ENCODE data around the gene AOC1. TPM values are rescaled to one million over a fixed set of nuclear protein-coding genes. Genes with fewer than 3 reads are reported as not detected.

Gene AOC1
- total and polyA plus RNA-seq, 2 experiments from 2014 or later = 0.06 TPM; not detected in 1

GRCh38 chr7:150901160-150902035 lies 49.1 kb downstream of the AOC1 start:
- Histone ChIP-seq H3K36me3 (no peaks in the 10 kb centered on the region), H3K4me1 (ENCODE audit: low read depth) (peaks cover 7% of the 10 kb centered on the region), H3K4me3 (no peak overlapping the region), H3K27me3 (peaks cover 5% of the 10 kb centered on the region), H3K9me3 (ENCODE audit: low read depth) (no peaks in the 10 kb centered on the region), H3K27ac (no peak overlapping the region)
- no peak for DNase-seq (ENCODE audit: low read depth in 1 of 2, low spot score in 1 of 2)
- no peak for TF ChIP-seq CTCF (IDR thresholded peaks at IDR 0.05; ENCODE audit: low read depth, low read length)

GRCh38 chr7:150902078-150903033 lies 50.0 kb downstream of the AOC1 start:
- H3K27me3 ChIP-seq = no peaks in the 10 kb centered on the region
- H3K36me3 ChIP-seq = no peaks in the 10 kb centered on the region
- peaks cover 7% of the 10 kb centered on the region for H3K4me1 ChIP-seq (ENCODE audit: low read depth)
- no peaks in the 10 kb centered on the region for H3K9me3 ChIP-seq (ENCODE audit: low read depth)
- no peak for TF ChIP-seq CTCF (IDR thresholded peaks at IDR 0.05; ENCODE audit: low read depth, low read length)
- no peak overlapping the region for H3K4me3 ChIP-seq
- no peak for DNase-seq (ENCODE audit: low read depth in 1 of 2, low spot score in 1 of 2)
- no peak overlapping the region for H3K27ac ChIP-seq

- Histone ChIP-seq H3K36me3 (no peaks in the 10 kb centered on the region), H3K9me3 (ENCODE audit: low read depth) (no peaks in the 10 kb centered on the region), H3K27ac (no peak overlapping the region), H3K4me1 (ENCODE audit: low read depth) (peaks cover 7% of the 10 kb centered on the region), H3K27me3 (no peaks in the 10 kb centered on the region), H3K4me3 (no peak overlapping the region)
- no peak for TF ChIP-seq CTCF (IDR thresholded peaks at IDR 0.05; ENCODE audit: low read depth, low read length)
- no peak for DNase-seq (ENCODE audit: low read depth in 1 of 2, low spot score in 1 of 2)
Measured at GRCh38 chr7:150903606-150904005, 51.3 kb downstream of the AOC1 start.

DNA sequence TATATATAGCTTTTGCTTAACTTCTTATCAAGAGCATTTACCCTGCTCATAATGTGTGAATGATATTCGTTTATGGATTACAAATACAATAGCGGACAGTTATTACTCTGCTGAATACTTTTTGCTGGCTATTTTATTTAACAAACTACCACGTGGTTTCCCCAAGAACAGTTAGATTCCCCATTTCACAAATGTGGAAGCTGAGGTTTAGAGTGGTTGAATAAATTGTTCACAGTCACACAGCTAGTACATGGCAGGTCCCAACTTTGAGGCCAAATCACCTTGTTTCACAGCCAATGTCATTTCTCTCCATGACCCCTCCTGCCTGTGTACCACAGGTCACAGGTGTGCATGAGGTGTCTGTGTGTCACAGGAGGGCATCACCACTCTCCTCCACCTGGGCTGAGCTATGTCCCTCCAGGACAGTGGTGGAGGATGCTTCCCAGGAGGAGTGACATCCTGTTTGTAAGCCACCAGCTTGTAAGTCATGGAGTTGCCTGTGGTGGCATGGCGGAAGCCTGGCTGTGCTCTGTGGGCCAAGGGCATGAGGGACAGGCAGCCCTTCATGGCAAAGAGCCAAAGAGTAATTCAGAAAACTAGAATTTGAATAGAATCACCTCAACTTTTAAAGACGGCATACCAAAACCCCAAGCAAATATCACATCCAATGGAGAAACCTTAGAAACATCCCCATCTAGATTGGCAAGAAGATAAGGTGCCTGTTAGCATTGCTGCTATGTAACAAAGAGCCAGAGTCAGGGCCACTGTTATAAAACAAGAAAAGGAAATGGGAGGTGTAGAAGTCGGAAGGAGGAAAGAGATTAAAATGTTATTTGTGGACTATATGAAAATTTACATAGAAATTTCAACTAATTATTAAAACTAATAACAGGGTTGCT lies 51.9 kb downstream of the AOC1 start:
- no peak overlapping the region for H3K27ac ChIP-seq
- no peaks in the 10 kb centered on the region for H3K36me3 ChIP-seq
- no peak overlapping the region for H3K4me3 ChIP-seq
- no peaks in the 10 kb centered on the region for H3K27me3 ChIP-seq
- peaks cover 7% of the 10 kb centered on the region for H3K4me1 ChIP-seq (ENCODE audit: low read depth)
- H3K9me3 ChIP-seq (ENCODE audit: low read depth) = no peaks in the 10 kb centered on the region
- no peak for TF ChIP-seq CTCF (IDR thresholded peaks at IDR 0.05; ENCODE audit: low read depth, low read length)
- no peak for DNase-seq (ENCODE audit: low read depth in 1 of 2, low spot score in 1 of 2)

DNA sequence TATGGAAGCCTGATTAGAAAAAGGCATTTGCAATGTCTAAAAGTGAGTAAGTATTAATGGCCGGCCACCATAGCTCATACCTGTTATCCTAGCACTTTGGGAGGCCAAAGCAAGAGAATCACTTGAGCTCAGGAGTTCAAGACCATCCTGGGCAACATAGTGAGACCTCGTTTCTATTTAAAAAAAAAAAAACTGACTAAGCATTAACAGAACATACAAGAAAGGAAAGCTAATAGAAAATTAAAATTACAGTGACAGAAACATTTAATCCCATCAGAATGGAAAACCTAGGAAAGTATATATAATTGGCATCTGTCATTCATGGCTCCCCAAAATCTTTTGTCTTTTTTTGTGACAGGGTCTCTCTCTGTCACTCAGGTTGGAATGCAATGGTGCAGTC lies 55.9 kb downstream of the AOC1 start:
- Histone ChIP-seq H3K36me3 (no peaks in the 10 kb centered on the region), H3K9me3 (ENCODE audit: low read depth) (no peaks in the 10 kb centered on the region), H3K4me1 (ENCODE audit: low read depth) (no peaks in the 10 kb centered on the region), H3K4me3 (no peak overlapping the region), H3K27ac (no peak overlapping the region), H3K27me3 (no peaks in the 10 kb centered on the region)
- TF ChIP-seq CTCF (IDR thresholded peaks at IDR 0.05; ENCODE audit: low read depth, low read length) = no peak
- no peak for DNase-seq (ENCODE audit: low read depth in 1 of 2, low spot score in 1 of 2)

All from cardiac muscle cell (in vitro differentiated cells and primary cell).